ENCODE results near the gene DNAH2.

- TF ChIP-seq POLR2A (IDR thresholded peaks at IDR 0.05) = no peak
- no peak for TF ChIP-seq CTCF (IDR thresholded peaks at IDR 0.05)
- no peak for TF ChIP-seq POLR2AphosphoS5 (IDR thresholded peaks at IDR 0.05)
- no peak for TF ChIP-seq EP300 (IDR thresholded peaks at IDR 0.05)
Measured at GRCh38 chr17:7818026-7818425, 100.5 kb downstream of the DNAH2 start.
